Measurements from ENCODE around the gene SORCS2.

SORCS2 gene

DNA sequence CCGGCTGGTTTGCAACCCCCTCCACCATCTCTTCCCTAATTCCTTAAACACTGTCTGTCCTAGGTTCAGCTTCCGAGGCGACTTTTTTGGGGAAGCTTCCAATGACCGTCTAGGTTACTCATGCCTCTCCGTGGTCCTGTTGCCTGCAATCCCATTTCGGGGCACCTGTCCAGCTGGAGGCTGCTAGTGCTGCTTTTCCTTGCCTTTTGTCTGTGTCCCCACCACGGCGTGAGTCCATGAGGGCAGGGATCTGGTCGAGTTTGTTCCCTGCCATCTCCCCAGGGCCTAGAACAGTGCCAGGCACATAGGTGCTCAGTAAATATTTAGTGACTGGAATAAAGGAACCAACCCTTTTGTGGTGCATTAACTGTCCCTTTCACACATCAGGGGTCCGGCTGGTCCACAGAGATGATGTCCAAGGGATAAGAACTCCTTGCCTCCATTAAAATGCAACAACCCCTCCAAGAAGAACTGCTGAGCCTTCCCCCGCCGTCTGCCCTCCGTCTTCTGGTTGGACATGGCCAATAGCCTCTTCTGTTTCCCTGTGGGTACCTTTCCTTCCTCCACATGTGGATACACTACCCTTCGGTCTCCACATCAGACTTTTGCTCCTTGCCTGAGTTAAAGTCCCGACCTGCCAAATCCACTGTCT is 5.7 kb upstream of the SORCS2 start:
- Histone ChIP-seq H3K4me2 (ENCODE audit: insufficient read depth, low read length) (no peak overlapping the region), H3K27ac (ENCODE audit: low read length) (no peak overlapping the region), H3K27me3 (ENCODE audit: insufficient read depth, low read length, poor library complexity) (no peaks in the 10 kb centered on the region), H3K4me1 (ENCODE audit: insufficient read depth, low read length) (no peaks in the 10 kb centered on the region), H3K9me3 (ENCODE audit: insufficient read depth, low read length, severe bottlenecking) (no peaks in the 10 kb centered on the region), H3K36me3 (ENCODE audit: insufficient read depth, low read length) (no peaks in the 10 kb centered on the region), H3K79me2 (ENCODE audit: insufficient read depth, low read length) (no peaks in the 10 kb centered on the region), H3K4me3 (ENCODE audit: low read depth in 1 of 2, low read length in 2 of 2) (no peak overlapping the region), H4K20me1 (ENCODE audit: insufficient read depth, low read length) (0 out of 2 replicates have a peak, but pooled peaks cover 2% of the 10 kb centered on the region), H3K9ac (ENCODE audit: low read depth, low read length) (no peak overlapping the region), H2AFZ (ENCODE audit: low read depth, low read length) (no peak overlapping the region)
- TF ChIP-seq EZH2 (IDR thresholded peaks at IDR 0.05; ENCODE audit: borderline replicate concordance, low read depth, low read length, severe bottlenecking) (no peak), CTCF (IDR thresholded peaks at IDR 0.05; ENCODE audit: borderline replicate concordance, extremely low read depth, low read length, poor library complexity, severe bottlenecking) (no peak)
- ATAC-seq (ENCODE audit: insufficient read depth, low read depth) (no peak), DNase-seq (no peak)

- no peak overlapping the region for H2AFZ ChIP-seq (ENCODE audit: low read depth, low read length)
- H3K4me2 ChIP-seq (ENCODE audit: insufficient read depth, low read length): no peak overlapping the region
- DNase-seq (no peak), ATAC-seq (ENCODE audit: insufficient read depth, low read depth) (no peak)
- no peaks in the 10 kb centered on the region for H3K79me2 ChIP-seq (ENCODE audit: insufficient read depth, low read length)
- no peaks in the 10 kb centered on the region for H3K27me3 ChIP-seq (ENCODE audit: insufficient read depth, low read length, poor library complexity)
- H3K4me1 ChIP-seq (ENCODE audit: insufficient read depth, low read length): no peaks in the 10 kb centered on the region
- 0 out of 2 replicates have a peak, but pooled peaks cover 2% of the 10 kb centered on the region for H4K20me1 ChIP-seq (ENCODE audit: insufficient read depth, low read length)
- no peak overlapping the region for H3K4me3 ChIP-seq (ENCODE audit: low read depth in 1 of 2, low read length in 2 of 2)
- no peak overlapping the region for H3K9ac ChIP-seq (ENCODE audit: low read depth, low read length)
- no peak for TF ChIP-seq CTCF (IDR thresholded peaks at IDR 0.05; ENCODE audit: borderline replicate concordance, extremely low read depth, low read length, poor library complexity, severe bottlenecking)
- TF ChIP-seq EZH2 (IDR thresholded peaks at IDR 0.05; ENCODE audit: borderline replicate concordance, low read depth, low read length, severe bottlenecking): no peak
- H3K9me3 ChIP-seq (ENCODE audit: insufficient read depth, low read length, severe bottlenecking): no peaks in the 10 kb centered on the region
- H3K27ac ChIP-seq (ENCODE audit: low read length): no peak overlapping the region
- H3K36me3 ChIP-seq (ENCODE audit: insufficient read depth, low read length): no peaks in the 10 kb centered on the region
These were observed 5.2 kb upstream of the SORCS2 start for GRCh38 chr4:7187168-7187535.

DNA sequence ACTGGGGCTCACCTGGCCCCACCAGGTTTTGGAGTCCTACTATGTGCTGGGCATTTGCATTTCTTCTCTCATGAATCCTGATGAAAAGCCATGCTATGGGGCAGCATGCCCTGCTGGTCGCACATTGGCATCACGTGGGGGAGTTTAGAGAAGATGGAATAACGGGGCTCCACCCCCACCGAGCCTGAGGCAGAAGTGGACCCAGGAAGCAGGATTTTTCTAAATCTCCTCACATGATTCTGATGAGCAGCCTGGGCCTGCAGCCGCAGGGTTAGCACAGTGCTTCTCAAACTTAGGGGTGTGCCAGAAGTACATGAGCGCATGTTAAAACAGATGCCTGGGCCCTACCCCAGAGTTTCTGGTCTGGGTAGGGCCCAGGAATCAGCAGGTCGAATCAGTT is 4.6 kb upstream of the SORCS2 start:
- Histone ChIP-seq H2AFZ (ENCODE audit: low read depth, low read length) (no peak overlapping the region), H3K4me1 (ENCODE audit: insufficient read depth, low read length) (no peaks in the 10 kb centered on the region), H3K36me3 (ENCODE audit: insufficient read depth, low read length) (no peaks in the 10 kb centered on the region), H3K9ac (ENCODE audit: low read depth, low read length) (no peak overlapping the region), H3K9me3 (ENCODE audit: insufficient read depth, low read length, severe bottlenecking) (no peaks in the 10 kb centered on the region), H3K4me3 (ENCODE audit: low read depth in 1 of 2, low read length in 2 of 2) (no peak overlapping the region), H4K20me1 (ENCODE audit: insufficient read depth, low read length) (0 out of 2 replicates have a peak, but pooled peaks cover 2% of the 10 kb centered on the region), H3K27me3 (ENCODE audit: insufficient read depth, low read length, poor library complexity) (no peaks in the 10 kb centered on the region), H3K27ac (ENCODE audit: low read length) (no peak overlapping the region), H3K4me2 (ENCODE audit: insufficient read depth, low read length) (no peak overlapping the region), H3K79me2 (ENCODE audit: insufficient read depth, low read length) (no peaks in the 10 kb centered on the region)
- ATAC-seq (ENCODE audit: insufficient read depth, low read depth) (no peak), DNase-seq (no peak)
- TF ChIP-seq CTCF (IDR thresholded peaks at IDR 0.05; ENCODE audit: borderline replicate concordance, extremely low read depth, low read length, poor library complexity, severe bottlenecking): no peak
- no peak for TF ChIP-seq EZH2 (IDR thresholded peaks at IDR 0.05; ENCODE audit: borderline replicate concordance, low read depth, low read length, severe bottlenecking)
